ENCODE data around the gene KHDC4.

- TF ChIP-seq PPARA (CRISPR knock-in tag; IDR thresholded peaks at IDR 0.05; ENCODE audit: borderline replicate concordance) (no peak), ZFP3 (CRISPR knock-in tag; IDR thresholded peaks at IDR 0.05) (no peak), RARB (CRISPR knock-in tag; IDR thresholded peaks at IDR 0.05) (no peak), TOX (CRISPR knock-in tag; IDR thresholded peaks at IDR 0.05; ENCODE audit: borderline replicate concordance) (no peak)
- TF ChIP-seq, protein P1, sequence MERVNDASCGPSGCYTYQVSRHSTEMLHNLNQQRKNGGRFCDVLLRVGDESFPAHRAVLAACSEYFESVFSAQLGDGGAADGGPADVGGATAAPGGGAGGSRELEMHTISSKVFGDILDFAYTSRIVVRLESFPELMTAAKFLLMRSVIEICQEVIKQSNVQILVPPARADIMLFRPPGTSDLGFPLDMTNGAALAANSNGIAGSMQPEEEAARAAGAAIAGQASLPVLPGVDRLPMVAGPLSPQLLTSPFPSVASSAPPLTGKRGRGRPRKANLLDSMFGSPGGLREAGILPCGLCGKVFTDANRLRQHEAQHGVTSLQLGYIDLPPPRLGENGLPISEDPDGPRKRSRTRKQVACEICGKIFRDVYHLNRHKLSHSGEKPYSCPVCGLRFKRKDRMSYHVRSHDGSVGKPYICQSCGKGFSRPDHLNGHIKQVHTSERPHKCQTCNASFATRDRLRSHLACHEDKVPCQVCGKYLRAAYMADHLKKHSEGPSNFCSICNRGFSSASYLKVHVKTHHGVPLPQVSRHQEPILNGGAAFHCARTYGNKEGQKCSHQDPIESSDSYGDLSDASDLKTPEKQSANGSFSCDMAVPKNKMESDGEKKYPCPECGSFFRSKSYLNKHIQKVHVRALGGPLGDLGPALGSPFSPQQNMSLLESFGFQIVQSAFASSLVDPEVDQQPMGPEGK (CRISPR knock-in tag; IDR thresholded peaks at IDR 0.05; ENCODE audit: borderline replicate concordance), result no peak
These were observed 36.4 kb upstream of the KHDC4 start for GRCh38 chr1:155970531-155971167.

All from SK-N-SH treated with all-trans-retinoic acid at 6 μM for 48 hours (cell line).